Measurements from ENCODE around the gene MAP2K7.
"Not testable (repeated sequence)": the region's sequence is repeated elsewhere in the genome, so short reads cannot be mapped to it uniquely, and the experiment has no call there.

The MAP2K7 gene

GRCh38 chr19:7903244-7904073 lies at the start of gene MAP2K7:
Gene MAP2K7 (plus strand): TSS chr19:7903877. CDS start chr19:7903945, 68 bp downstream.
- peak; percentile 39 for TF ChIP-seq CTCF (IDR thresholded peaks at IDR 0.05; ENCODE audit: low read length, missing control alignments)
- H3K4me3 ChIP-seq (replicated peaks; ENCODE audit: low read depth, low read length): peak within 1 kb of the TSS; percentile 83
- DNase-seq (ENCODE audit: low read depth): peak; percentile 100

- H3K4me3 ChIP-seq (replicated peaks; ENCODE audit: low read depth, low read length): no peak overlapping the region
- no peak for TF ChIP-seq CTCF (IDR thresholded peaks at IDR 0.05; ENCODE audit: low read length, missing control alignments)
- DNase-seq (ENCODE audit: low read depth): no peak
These were observed 48.1 kb upstream of the MAP2K7 start for GRCh38 chr19:7855426-7856108.

- H3K4me3 ChIP-seq (replicated peaks; ENCODE audit: low read depth, low read length): no peak overlapping the region
- TF ChIP-seq CTCF (IDR thresholded peaks at IDR 0.05; ENCODE audit: low read length, missing control alignments): no peak
- no peak for DNase-seq (ENCODE audit: low read depth)
These were observed 47.5 kb upstream of the MAP2K7 start for GRCh38 chr19:7856109-7856591.

GRCh38 chr19:7856679-7857663 lies 46.7 kb upstream of the MAP2K7 start:
- no peak for TF ChIP-seq CTCF (IDR thresholded peaks at IDR 0.05; ENCODE audit: low read length, missing control alignments)
- no peak overlapping the region for H3K4me3 ChIP-seq (replicated peaks; ENCODE audit: low read depth, low read length)
- no peak for DNase-seq (ENCODE audit: low read depth)

- TF ChIP-seq CTCF (IDR thresholded peaks at IDR 0.05; ENCODE audit: low read length, missing control alignments): no peak
- no peak overlapping the region for H3K4me3 ChIP-seq (replicated peaks; ENCODE audit: low read depth, low read length)
These were observed 46.0 kb upstream of the MAP2K7 start for GRCh38 chr19:7857727-7858108.

GRCh38 chr19:7858109-7858770 lies 45.4 kb upstream of the MAP2K7 start:
- no peak for DNase-seq (ENCODE audit: low read depth)
- no peak overlapping the region for H3K4me3 ChIP-seq (replicated peaks; ENCODE audit: low read depth, low read length)
- TF ChIP-seq CTCF (IDR thresholded peaks at IDR 0.05; ENCODE audit: low read length, missing control alignments): no peak

More at GRCh38 chr19:7857727-7858108, 46.0 kb upstream of the MAP2K7 start:
- DNase-seq (ENCODE audit: low read depth): no peak

GRCh38 chr19:7859087-7859486 lies 44.6 kb upstream of the MAP2K7 start:
- H3K4me3 ChIP-seq (replicated peaks; ENCODE audit: low read depth, low read length); DNase-seq (ENCODE audit: low read depth): not testable (repeated sequence)

Data from fibroblast of pulmonary artery (primary cell).